ELR (cell line): Measurements from ENCODE around the gene LAMC3.

Experiments
- DNase-seq: peaks from one replicate; pipeline ENCODE4 v3.0.0-alpha.2; 2015; ENCODE audit warnings: low read depth

Gene LAMC3

GRCh38 chr9:131008909-131009618 is at the start of gene LAMC3:
LAMC3 (plus strand) TSS chr9:131009174; CDS start chr9:131009215, 41 bp downstream.
- no peak for DNase-seq

GRCh38 chr9:130959809-130960334 is 49.1 kb upstream of the LAMC3 start:
- DNase-seq: no peak

- no peak for DNase-seq
These were observed 48.2 kb upstream of the LAMC3 start for GRCh38 chr9:130960522-130961378.

- no peak for DNase-seq
These were observed 47.3 kb upstream of the LAMC3 start for GRCh38 chr9:130961511-130962300.

- peak; percentile 97 for DNase-seq
These were observed 46.3 kb upstream of the LAMC3 start for GRCh38 chr9:130962418-130963316.

GRCh38 chr9:130963337-130963908 is 45.6 kb upstream of the LAMC3 start:
- DNase-seq: no peak

- no peak for DNase-seq
These were observed 45.1 kb upstream of the LAMC3 start for GRCh38 chr9:130963916-130964315.

GRCh38 chr9:130965680-130966079 is 43.3 kb upstream of the LAMC3 start:
- no peak for DNase-seq

GRCh38 chr9:130970052-130970451 is 38.9 kb upstream of the LAMC3 start:
- DNase-seq: no peak

GRCh38 chr9:130970855-130971254 is 38.1 kb upstream of the LAMC3 start:
- no peak for DNase-seq

GRCh38 chr9:130971294-130971849 is 37.6 kb upstream of the LAMC3 start:
- no peak for DNase-seq

GRCh38 chr9:130972277-130972956 is 36.6 kb upstream of the LAMC3 start:
- no peak for DNase-seq

GRCh38 chr9:130972957-130973685 is 35.9 kb upstream of the LAMC3 start:
- no peak for DNase-seq

- DNase-seq: no peak
These were observed 35.2 kb upstream of the LAMC3 start for GRCh38 chr9:130973686-130974281.

GRCh38 chr9:130974697-130975096 is 34.3 kb upstream of the LAMC3 start:
- DNase-seq: no peak

GRCh38 chr9:130975156-130975555 is 33.8 kb upstream of the LAMC3 start:
- no peak for DNase-seq

- DNase-seq: peak; percentile 19
These were observed 32.8 kb upstream of the LAMC3 start for GRCh38 chr9:130975932-130976841.

- no peak for DNase-seq
These were observed 31.2 kb upstream of the LAMC3 start for GRCh38 chr9:130977811-130978221.
